22Rv1 (cell line): ENCODE results near the gene KCTD12.
"Not testable (repeated sequence)": the region's sequence is repeated elsewhere in the genome, so short reads cannot be mapped to it uniquely, and the experiment has no call there.

Experiments used
- H3K27ac ChIP-seq: fragments of 450-650 bp; 2 replicates; pipeline ENCODE4 v1.5.1; 2017
- CTCF ChIP-seq: fragments of 450-650 bp; IDR thresholded peaks from 2 replicates; pipeline ENCODE4 v1.5.1; 2017; ENCODE audit warnings: mild to moderate bottlenecking
- ZFX ChIP-seq: fragments of 450-650 bp; IDR thresholded peaks from 2 replicates; pipeline ENCODE4 v1.6.1; 2017; ENCODE audit warnings: antibody characterized with exemption, borderline replicate concordance

The KCTD12 gene

GRCh38 chr13:76925115-76925514, 38.9 kb upstream of the KCTD12 start:
- no peak for TF ChIP-seq ZFX
- TF ChIP-seq CTCF: no peak
- H3K27ac ChIP-seq: no peak overlapping the region

DNA sequence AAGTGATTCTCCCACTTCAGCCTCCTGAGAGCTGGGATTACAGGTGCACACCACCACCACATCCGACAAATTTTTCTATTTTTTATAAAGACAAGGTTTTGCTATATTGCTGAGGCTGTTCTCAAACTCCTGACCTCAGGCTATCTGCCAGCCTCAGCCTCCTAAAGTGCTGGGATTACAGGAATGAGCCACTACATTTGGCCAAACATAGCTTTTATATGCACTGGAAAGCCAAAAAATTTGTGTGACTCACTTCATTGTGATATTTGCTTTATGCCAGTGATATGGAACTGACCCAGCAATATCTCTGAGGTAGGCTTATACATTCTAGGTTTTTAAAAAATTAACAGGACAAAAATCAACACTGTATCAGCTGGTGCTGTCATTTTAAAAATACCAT, 35.3 kb upstream of the KCTD12 start:
- no peak overlapping the region for H3K27ac ChIP-seq
- TF ChIP-seq ZFX: no peak
- no peak for TF ChIP-seq CTCF

DNA sequence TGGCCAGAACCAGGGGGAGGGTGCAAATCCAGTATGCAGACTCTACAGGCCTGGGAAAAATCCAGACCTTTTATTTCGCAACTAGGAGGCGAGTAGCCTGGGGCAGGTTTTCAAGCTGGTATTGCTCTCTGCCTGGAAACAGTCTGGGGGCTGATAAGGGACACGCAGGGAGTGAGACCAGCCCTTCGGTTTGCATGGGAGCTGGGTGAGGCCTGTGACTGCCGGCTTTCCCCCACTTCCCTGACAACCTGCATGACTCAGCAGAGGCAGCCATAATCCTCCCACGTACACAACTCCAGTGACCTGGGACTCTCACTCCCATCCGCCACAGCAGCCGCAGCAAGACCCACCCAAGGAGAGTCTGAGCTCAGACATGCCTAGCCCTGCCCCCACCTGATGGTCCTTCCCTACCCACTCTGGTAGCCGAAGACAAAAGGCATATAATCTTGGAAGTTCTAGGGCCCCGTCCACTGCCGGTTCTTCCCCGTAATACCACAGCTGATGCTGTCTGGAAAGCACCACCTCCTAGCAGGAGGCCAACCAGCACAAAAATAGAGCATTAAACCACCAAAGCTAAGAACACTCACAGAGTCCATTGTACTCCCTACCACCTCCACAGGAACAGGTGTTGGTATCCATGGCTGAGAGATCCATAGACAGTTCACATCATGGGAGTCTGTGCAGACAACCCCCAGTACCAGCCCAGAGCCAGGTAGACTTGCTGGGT, 31.7 kb upstream of the KCTD12 start:
- not testable (repeated sequence) for H3K27ac ChIP-seq

DNA sequence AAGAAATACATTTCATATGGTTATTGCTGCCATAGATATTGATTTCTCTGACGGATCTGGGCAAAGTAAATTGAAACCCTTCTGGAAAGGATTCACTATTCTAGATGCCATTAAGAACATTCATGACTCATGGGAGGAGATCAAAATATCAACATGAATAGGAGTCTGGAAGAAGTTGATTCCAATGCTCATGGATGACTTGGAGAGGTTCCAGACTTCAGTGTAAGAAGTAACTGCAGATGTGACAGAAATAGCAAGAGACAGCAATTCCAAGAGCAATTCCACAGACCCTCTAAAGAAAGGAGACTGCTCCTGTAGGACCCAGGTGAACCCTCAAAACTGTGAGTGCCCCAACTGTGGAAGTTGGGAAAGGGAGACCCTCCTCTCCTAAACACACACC, 30.9 kb upstream of the KCTD12 start:
- H3K27ac ChIP-seq: no peak overlapping the region
- TF ChIP-seq CTCF (no peak), ZFX (no peak)

- H3K27ac ChIP-seq: no peak overlapping the region
- no peak for TF ChIP-seq CTCF
- TF ChIP-seq ZFX: no peak
Observed at GRCh38 chr13:76913898-76914297, 27.7 kb upstream of the KCTD12 start.

DNA sequence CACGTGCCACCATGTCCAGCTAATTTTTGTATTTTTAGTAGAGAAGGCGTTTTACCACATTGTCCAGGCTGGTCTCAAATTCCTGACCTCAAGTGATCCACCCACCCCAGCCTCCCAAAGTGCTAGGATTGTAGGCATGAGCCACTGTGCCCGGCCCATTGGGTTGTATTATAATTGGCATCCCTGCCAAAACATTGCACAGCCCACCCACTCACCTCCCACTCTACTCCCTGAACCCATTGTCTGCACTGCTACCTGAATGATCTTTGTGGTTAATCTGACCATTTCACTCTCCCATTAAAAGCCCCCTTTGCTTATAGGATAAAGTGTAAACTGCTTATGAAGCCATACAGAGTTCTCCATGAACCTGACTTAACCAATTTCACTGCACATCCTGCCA, 26.3 kb upstream of the KCTD12 start:
- TF ChIP-seq CTCF: no peak
- no peak for TF ChIP-seq ZFX
- no peak overlapping the region for H3K27ac ChIP-seq

GRCh38 chr13:76904507-76904906, 18.3 kb upstream of the KCTD12 start:
- TF ChIP-seq CTCF (no peak), ZFX (no peak)
- H3K27ac ChIP-seq: no peak overlapping the region
